ENCODE measurements around the gene BDNF. TPM values are rescaled to one million over a fixed set of nuclear protein-coding genes. Genes with fewer than 3 reads are reported as not detected.
"Not testable (repeated sequence)": the region's sequence is repeated elsewhere in the genome, so short reads cannot be mapped to it uniquely, and the experiment has no call there.

BDNF gene
- total RNA-seq, 2 donors from 2014 or later, result 0.10 to 0.40 TPM

DNA sequence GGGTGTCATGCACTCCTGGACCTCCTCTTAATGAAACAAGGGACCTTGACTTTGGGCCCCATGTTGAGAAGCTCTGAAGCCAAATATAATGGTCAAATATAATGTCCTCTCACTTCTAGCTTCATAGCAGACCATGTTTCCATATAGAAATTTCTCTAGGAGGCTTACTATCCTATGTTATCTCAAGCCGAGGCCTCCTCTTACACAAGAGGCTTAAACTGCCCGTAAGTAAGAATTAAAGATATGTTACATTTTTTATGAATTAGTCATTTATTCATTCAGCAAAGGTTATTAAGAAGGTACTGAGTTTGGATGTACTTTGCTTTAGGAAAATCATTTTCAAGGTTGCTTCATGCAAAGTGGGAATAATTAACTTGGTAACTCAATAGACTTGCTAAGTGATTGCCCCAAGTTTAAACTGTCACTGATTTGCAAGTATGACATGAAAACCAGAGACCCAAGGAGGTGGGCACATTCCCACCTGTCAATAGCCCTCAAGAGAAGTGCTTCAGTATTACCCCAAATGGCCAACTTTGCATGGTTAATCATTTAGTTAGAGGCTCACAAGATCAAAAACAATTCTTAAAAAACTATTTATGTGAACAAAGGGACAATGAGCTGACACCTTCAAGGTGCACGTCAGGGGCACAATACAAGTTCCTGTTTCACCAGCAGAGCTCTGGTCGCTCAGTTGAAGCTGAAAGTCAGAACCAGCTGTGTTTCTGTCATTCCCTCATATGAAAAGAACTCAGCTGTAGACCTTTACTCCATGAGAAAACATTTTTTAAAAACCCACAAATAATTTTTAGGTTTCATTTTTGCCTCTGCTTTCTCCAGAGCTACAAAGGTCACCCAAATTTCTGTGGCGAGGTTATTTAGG is 20.9 kb downstream of the BDNF start:
- no peak overlapping the region for H3K4me3 ChIP-seq
- intact Hi-C loops (cut with DNase I), result no loop called here

DNA sequence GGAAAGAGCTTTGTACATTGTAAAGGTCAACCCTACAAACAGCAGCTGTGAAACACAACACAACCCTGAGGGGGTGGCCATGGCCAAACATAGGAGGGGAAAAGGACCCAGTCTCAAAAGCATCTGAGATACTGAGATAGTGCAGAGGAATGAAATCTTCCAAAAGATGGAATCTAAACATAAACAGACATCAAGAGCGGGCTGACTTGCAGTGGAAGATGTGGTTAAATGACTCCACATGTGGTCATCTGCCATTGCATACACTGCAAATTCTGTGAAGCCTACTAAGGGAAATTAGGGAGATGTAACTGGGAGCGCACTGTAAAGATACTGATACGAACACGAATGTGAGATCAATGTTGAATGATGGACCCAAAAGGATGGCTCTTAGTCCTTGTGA is 22.0 kb downstream of the BDNF start:
- intact Hi-C loops (cut with DNase I), result no loop called here
- H3K4me3 ChIP-seq, result no peak overlapping the region
- no peak overlapping the region for H3K27ac ChIP-seq
- TF ChIP-seq, protein P1, sequence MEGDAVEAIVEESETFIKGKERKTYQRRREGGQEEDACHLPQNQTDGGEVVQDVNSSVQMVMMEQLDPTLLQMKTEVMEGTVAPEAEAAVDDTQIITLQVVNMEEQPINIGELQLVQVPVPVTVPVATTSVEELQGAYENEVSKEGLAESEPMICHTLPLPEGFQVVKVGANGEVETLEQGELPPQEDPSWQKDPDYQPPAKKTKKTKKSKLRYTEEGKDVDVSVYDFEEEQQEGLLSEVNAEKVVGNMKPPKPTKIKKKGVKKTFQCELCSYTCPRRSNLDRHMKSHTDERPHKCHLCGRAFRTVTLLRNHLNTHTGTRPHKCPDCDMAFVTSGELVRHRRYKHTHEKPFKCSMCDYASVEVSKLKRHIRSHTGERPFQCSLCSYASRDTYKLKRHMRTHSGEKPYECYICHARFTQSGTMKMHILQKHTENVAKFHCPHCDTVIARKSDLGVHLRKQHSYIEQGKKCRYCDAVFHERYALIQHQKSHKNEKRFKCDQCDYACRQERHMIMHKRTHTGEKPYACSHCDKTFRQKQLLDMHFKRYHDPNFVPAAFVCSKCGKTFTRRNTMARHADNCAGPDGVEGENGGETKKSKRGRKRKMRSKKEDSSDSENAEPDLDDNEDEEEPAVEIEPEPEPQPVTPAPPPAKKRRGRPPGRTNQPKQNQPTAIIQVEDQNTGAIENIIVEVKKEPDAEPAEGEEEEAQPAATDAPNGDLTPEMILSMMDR (IDR thresholded peaks at IDR 0.05), result no peak
- H3K27me3 ChIP-seq, result no peaks in the 10 kb centered on the region
- H3K4me1 ChIP-seq, result no peaks in the 10 kb centered on the region
- no peak overlapping the region for H3K9ac ChIP-seq (ENCODE audit: low read depth in 2 of 2, low read length in 2 of 2)
- H3K36me3 ChIP-seq, result no peaks in the 10 kb centered on the region
- DNase-seq, result no peak
- H3K9me3 ChIP-seq, result no peaks in the 10 kb centered on the region

More for the DNA sequence above, 20.9 kb downstream of the BDNF start:
- Histone ChIP-seq H3K9ac (ENCODE audit: low read depth in 2 of 2, low read length in 2 of 2) (no peak overlapping the region), H3K27ac (no peak overlapping the region), H3K27me3 (no peaks in the 10 kb centered on the region), H3K36me3 (no peaks in the 10 kb centered on the region), H3K9me3 (no peaks in the 10 kb centered on the region), H3K4me1 (no peaks in the 10 kb centered on the region)
- DNase-seq, result no peak
- TF ChIP-seq, protein P1 (IDR thresholded peaks at IDR 0.05), result no peak

DNA sequence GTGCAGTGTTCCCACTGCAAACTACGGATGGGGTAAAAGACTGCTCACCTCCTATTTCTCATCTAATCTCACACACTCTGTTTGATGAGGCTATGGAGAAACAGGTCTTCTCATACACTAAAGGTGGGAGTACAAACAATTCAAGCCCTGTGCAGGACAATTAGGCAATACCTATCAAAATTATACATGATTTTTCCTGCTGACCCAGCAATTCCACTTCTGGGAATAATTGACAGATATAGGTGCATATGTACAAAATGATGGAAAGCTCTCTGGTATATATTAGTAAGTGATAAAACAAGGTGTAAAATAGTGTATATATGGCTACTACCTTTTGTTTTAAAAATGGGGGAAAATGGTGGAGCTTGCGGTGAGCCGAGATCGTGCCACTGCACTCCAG is 23.1 kb downstream of the BDNF start:
- no peaks in the 10 kb centered on the region for H3K4me1 ChIP-seq
- H3K27me3 ChIP-seq, result no peaks in the 10 kb centered on the region
- no peaks in the 10 kb centered on the region for H3K36me3 ChIP-seq
- intact Hi-C loops (cut with DNase I), result no loop called here
- H3K9ac ChIP-seq (ENCODE audit: low read depth in 2 of 2, low read length in 2 of 2), result no peak overlapping the region
- no peaks in the 10 kb centered on the region for H3K9me3 ChIP-seq
- H3K27ac ChIP-seq, result no peak overlapping the region
- TF ChIP-seq, protein P1 (IDR thresholded peaks at IDR 0.05), result no peak
- DNase-seq, result no peak
- no peak overlapping the region for H3K4me3 ChIP-seq

DNA sequence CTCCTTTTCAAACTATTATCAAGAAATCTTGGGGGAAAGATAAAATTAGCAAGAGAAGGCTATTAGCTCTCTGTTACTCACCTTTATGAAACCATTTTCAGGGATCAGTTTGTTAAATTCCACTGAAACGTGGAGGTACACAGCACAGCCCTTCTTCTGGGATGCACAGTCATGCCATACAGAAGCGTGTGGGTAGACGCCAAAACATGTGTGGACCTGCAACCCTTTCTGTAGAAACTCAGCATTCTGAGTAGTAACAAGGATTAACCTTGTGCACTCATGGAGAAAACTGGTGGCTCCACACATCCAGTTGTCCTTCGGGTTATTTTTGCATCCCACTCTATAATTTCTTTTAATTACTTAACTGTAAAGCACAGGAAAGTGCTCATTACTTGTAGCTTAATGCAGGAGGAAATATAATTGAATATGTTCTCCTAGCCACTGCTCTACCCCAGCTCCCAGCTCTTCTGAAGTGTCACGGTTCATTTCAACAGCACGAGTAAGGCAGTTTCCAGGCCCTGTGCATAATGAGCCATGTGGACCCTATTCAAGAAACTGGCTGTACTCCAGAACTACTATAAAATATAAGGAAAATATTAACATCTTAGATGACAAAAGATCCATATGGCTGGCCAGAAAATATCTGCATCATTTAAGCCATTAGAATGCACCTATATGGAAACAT is 26.1 kb downstream of the BDNF start:
- Histone ChIP-seq H3K36me3 (no peaks in the 10 kb centered on the region), H3K4me1 (no peaks in the 10 kb centered on the region), H3K27ac (no peak overlapping the region), H3K27me3 (no peaks in the 10 kb centered on the region), H3K9ac (ENCODE audit: low read depth in 2 of 2, low read length in 2 of 2) (no peak overlapping the region), H3K4me3 (no peak overlapping the region), H3K9me3 (no peaks in the 10 kb centered on the region)
- DNase-seq, result no peak
- TF ChIP-seq, protein P1 (IDR thresholded peaks at IDR 0.05), result no peak
- intact Hi-C loops (cut with DNase I), result no loop called here

DNA sequence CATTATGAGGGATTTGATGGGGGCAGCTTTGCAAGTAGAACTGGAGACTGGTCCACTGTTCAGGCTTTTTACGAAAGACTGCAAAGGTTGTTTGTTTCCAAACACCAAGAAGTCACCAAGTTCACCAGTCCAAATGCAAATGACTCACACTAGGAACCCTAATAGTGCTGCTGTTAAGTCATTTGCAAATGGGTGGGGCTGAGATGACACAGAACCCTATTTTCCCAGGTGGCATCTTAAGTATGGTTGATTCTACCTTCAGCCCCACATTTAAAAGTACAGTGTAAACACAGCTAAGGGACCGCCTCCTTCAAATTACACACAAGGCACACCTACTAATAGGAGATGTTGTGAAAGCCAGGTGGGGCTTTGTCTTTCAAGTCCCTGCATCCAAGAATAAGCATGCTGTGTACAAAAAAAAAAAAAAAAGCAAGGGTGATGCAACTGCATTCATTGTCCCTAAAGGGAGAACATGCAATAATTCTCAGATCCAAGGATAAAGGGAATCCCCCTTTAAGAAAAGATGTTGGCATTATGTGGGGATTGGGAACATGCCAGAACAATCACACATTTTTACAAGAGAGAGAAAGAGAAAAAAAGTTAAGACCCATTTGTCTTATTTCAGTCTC is 27.3 kb downstream of the BDNF start:
- Histone ChIP-seq H3K9ac (ENCODE audit: low read depth in 2 of 2, low read length in 2 of 2) (no peak overlapping the region), H3K9me3 (no peaks in the 10 kb centered on the region), H3K36me3 (no peaks in the 10 kb centered on the region), H3K27me3 (no peaks in the 10 kb centered on the region), H3K4me1 (no peaks in the 10 kb centered on the region), H3K27ac (no peak overlapping the region), H3K4me3 (no peak overlapping the region)
- TF ChIP-seq, protein P1 (IDR thresholded peaks at IDR 0.05), result no peak
- DNase-seq, result no peak
- intact Hi-C loops (cut with DNase I), result no loop called here

DNA sequence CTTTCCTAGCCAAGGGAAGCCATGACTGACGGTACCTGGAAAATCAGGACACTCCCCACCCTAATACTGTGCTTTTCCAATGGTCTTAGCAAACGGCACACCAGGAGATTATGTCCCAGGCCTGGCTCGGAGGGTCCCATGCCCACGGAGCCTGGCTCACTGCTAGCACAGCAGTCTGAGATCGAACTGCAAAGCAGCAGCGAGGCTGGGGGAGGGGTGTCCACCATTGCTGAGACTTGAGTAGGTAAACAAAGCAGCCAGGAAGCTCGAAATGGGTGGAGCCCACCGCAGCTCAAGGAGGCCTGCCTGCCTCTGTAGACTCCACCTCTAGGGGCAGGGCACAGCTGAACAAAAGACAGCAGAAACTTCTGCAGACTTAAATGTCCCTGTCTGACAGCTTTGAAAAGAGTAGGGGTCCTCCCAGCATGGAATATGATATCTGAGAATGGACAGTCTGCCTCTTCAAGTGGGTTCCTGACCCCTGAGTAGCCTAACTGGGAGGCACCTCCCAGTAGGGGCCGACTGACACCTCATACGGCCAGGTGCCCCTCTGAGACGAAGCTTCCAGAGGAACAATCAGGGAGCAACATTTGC is 34.6 kb downstream of the BDNF start:
- DNase-seq; H3K27ac ChIP-seq; H3K36me3 ChIP-seq; H3K4me1 ChIP-seq; intact Hi-C loops (cut with DNase I); H3K4me3 ChIP-seq; H3K9ac ChIP-seq (ENCODE audit: low read depth in 2 of 2, low read length in 2 of 2); H3K9me3 ChIP-seq; H3K27me3 ChIP-seq: not testable (repeated sequence)

All from colonic mucosa (tissue), 4 donors.